GM10266 (cell line): ENCODE data around the gene GATA5.

Experiments used
- DNase-seq: peaks from one replicate; pipeline ENCODE4 v3.0.0; 2012; ENCODE audit errors: extremely low spot score
- TF ChIP-seq, protein P1 (sequence below): IDR thresholded peaks from 2 replicates; pipeline ENCODE4 v1.5.1; 2012; ENCODE audit warnings: mild to moderate bottlenecking, low read depth; ENCODE audit not compliant: control insufficient read depth, insufficient read depth; ENCODE audit errors: missing control alignments

GATA5 gene

DNA sequence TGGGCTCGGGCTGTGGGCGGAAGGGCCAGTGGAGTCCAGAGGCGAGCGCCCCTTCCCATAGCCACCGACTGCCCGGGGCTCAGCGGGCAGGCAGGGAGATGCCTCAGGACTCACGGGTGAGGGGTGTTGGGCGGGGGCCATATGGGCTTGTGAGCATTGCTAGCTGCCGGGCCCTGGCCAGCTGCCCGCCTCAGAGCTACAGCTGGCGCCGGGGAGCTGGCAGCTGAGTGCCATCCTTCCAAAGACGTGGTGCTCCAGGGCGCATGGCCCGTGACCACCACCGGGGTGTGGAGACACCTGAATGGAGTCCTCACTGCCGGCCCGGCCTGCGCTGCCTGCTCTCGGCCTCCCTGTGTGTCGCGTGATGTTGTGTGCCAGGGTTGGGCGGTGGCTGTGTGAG is 37.9 kb downstream of the GATA5 start:
- TF ChIP-seq, protein P1, sequence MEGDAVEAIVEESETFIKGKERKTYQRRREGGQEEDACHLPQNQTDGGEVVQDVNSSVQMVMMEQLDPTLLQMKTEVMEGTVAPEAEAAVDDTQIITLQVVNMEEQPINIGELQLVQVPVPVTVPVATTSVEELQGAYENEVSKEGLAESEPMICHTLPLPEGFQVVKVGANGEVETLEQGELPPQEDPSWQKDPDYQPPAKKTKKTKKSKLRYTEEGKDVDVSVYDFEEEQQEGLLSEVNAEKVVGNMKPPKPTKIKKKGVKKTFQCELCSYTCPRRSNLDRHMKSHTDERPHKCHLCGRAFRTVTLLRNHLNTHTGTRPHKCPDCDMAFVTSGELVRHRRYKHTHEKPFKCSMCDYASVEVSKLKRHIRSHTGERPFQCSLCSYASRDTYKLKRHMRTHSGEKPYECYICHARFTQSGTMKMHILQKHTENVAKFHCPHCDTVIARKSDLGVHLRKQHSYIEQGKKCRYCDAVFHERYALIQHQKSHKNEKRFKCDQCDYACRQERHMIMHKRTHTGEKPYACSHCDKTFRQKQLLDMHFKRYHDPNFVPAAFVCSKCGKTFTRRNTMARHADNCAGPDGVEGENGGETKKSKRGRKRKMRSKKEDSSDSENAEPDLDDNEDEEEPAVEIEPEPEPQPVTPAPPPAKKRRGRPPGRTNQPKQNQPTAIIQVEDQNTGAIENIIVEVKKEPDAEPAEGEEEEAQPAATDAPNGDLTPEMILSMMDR = no peak
- DNase-seq = no peak

DNA sequence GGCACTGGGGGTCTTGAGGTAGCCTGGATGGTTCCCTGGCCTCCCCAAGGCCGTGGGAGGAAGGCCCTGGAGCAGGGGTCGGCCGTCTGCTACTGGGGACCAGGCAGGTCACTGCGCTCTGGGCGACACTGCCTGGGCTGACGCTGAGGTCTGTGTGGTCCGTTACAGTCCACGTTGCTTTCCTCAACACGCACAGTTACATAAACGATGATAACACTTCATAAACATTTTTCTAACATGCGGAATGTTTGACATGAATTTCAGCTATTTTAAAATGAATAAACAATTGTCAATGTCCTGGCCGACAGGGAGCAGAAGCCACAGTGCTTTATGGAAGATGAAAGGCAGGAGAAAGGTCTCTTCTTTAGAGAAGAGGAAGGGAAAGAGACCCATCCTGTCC is 38.3 kb downstream of the GATA5 start:
- TF ChIP-seq, protein P1 = no peak
- DNase-seq = no peak

DNA sequence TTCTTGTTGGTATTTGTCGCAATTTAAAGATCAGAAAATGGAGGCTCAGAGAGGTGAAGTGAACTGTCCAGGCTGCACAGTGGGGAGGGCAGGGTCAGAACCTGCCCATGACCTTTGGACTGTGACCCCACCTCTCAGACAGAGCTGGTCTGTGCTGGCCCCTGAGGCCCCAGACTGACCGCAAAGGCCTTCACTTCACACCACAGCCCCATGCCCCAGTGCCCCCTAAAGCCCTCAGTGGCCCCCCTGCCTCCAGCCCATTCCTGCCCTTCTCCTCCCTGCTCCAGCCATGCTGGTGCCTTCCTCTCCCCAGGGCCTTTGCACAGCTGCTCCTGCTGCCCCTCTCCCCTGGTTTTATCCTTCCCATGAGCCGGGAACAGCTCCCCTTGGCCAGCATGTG is 39.1 kb downstream of the GATA5 start:
- no peak for DNase-seq
- TF ChIP-seq, protein P1 = no peak

DNA sequence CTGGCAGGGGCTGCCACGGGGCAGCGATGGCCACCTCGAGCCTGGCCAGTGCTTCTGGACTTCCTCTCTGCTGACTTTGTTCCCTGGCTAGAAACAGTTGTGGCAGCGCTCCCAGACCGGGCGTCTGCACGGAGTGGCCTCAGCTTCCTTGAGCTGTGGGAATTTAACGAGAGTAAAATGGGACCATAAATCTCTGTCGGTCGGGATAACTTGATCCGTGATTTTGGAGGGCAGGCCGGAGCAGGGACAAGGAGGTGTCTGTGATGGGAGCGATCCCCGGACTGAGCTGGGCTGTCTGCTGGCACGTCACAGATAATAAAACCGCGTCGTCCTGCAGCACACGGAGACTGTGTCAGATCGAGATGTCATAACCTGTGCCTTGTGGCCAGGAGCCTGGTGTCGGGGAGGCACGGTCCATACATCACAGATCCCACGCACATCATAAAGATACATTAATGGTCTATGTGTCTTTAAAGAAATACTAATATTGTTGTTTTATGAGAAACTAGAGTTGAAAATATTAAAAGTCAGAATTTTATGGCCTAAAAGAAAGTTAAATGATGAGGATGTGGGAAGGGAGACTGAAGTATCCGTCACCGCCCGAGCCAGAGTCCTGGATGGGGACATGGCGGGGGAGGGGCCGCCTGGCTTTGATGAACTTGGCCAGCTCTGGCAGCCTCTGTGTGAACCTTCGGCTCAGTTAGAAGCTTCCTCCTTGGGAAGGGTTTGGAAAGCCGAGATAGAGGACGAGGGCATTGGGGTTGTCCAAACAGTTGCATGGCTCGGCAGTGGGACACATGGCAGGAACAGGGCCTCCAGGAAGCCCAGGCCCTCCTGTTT is 41.9 kb downstream of the GATA5 start:
- TF ChIP-seq, protein P1 = no peak
- no peak for DNase-seq

DNA sequence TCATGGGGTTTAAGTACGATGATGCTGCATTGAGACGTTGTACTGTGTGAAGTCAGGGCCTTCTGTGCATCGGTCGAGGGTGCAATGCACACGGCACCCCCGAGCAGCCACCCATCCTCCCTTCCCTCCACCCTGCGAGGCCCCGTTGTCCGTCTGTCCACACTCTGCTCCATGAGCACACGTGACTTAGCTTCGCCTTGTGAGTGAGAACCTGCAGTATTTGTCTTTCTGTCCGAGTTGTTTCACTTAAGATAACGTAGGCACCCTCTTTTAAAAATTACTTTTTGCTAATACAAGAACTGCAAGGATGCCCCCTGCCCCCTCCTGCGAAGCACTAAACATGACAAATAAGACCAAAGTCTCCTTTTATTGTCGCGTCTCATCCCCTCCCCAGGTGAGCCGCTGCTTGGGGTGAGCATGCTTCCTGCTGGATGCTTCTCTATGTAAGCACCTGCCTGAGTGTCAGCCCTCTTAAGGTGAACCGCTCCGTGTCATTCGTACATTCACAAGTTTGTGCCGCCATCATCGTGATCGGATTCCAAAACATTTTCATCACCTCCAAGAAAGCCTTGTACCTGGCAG is 44.8 kb downstream of the GATA5 start:
- TF ChIP-seq, protein P1 = no peak
- DNase-seq = no peak

DNA sequence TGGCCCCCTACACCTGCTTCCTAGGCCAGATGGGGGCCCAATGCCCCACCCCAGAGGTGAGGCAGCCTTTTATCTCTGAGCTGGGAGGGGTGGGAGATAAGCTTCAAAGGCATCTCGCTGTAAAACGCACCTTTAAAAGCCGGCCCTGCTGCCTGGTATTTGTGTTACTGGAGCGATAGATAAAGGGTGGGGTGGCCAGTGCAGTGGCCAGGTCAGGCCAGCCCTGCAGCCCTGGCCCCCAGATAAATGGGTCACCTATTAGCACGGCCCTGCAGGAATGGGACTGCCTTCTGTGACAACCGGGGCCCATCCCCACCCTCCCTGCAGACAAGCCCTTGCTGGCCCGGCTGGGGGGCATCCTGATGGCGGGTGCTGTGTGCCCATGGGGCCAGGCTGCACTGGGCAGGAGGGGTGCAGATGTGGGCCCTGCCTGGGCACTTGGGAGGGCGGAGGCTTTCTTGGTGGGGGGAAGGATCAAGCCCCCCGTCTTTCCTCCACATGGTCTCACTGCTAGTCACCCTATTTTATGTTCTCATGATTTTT is 45.4 kb downstream of the GATA5 start:
- no peak for DNase-seq
- TF ChIP-seq, protein P1 = no peak
